Activated CD4-positive, alpha-beta T cell treated with anti-CD3 and anti-CD28 coated beads for 4 hours (primary cell): ENCODE measurements around the gene RGPD6.
"Not testable (repeated sequence)": the region's sequence is repeated elsewhere in the genome, so short reads cannot be mapped to it uniquely, and the experiment has no call there.

Source experiments
- DNase-seq, 2 donors: peaks; one replicate each; pipeline ENCODE4 v3.0.0-alpha.2; 2020

Gene RGPD6

GRCh38 chr2:110576763-110577416 is at the start of gene RGPD6:
TSS of gene RGPD6 (minus strand) at chr2:110577222. CDS start at chr2:110577024, 198 bp downstream.
- not testable (repeated sequence) for DNase-seq

GRCh38 chr2:110619326-110619939 is 42.4 kb upstream of the RGPD6 start:
- not testable (repeated sequence) for DNase-seq

DNA sequence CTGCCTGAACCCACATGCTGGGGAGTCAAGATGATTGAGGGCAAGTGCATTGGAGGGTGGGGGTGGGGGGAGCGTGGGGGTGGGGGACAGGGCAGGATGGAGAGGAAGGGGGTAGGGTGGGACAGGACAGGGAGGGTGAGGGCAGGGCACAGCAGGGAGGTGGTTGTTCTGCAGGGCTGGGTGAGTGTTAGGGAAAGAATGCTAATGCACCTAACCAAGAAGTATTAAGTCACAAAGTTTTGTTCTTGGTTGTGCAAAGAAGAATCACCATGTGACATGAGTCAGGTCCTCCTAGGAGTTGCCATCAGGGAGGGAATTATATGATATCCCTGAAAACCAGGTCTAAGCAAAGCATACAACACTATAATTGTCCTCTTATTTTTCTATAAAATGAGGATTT is 36.9 kb upstream of the RGPD6 start:
- not testable (repeated sequence) for DNase-seq

GRCh38 chr2:110610613-110611250 is 33.7 kb upstream of the RGPD6 start:
- peak; percentile 25 to 36 for DNase-seq

DNA sequence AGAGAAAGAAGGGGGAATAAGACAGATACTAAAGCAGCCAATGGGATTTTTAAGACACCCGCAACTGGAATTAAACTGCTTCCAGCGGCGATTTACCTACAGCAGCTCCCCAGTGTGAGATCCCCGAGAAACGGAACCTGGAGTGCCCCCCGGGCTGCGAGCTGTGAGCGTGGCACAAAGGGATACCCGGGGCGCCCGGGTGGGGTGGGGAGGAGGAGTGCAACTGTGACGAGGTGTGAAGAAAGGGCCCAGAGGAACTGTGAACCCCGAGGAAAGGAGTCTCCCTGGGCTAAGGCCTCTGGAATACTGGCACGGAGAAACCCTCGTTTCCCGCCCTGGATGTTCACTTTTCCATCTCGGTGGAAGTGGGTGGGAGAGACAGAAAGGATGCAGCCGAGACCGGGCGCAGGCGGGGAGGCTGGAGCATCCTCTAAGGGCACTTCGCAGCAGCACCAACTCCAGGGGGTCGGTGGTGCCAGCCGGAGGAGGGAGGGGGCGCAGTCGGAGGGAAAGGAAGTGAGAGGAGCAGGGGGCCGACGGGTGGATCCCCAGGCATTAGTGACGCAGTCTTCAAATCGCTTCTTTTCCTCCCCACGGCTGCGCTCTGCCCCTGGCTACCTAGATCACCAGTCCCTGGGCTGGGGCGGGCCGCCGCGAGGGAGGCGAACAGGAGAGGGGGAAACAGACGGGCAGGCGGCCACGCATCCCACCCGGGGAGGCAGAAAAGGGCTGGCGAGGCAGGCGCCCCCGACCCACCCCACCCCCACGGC is 33.0 kb upstream of the RGPD6 start:
- DNase-seq: not testable (repeated sequence)

DNA sequence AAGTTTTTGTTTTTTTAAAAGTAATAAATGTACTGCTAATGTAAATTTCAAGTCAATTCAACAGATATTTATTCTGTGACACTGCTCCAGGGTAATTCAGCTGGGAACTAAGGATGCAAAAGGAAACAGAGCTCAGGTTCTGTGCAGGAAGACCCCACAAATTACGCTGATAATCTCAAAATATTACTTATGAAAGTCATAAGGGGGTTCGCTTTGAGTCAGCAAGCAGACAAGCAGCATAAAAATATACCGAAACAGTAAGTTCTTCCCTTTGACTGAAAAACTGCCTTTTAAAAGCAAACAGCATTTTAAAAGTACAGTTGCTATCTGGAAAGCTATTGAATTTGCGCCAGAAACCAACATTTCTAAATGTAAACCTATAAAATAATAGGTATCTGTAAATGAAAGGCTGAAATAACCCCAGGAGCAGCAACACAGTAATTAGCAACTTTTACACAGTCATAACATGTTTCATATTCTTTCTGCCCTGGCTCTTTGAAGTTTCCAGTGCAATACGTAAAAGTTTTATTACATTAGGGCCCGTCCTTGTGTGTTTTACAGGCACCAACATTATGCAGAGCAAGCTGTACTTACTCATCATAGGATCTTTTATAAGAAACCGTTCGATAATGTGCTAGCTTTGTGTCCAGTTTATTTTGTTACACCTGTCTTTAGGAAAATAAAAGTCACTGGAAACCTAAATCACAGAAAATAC is 31.9 kb upstream of the RGPD6 start:
- DNase-seq: not testable (repeated sequence)

GRCh38 chr2:110605057-110605456 is 28.0 kb upstream of the RGPD6 start:
- not testable (repeated sequence) for DNase-seq

DNA sequence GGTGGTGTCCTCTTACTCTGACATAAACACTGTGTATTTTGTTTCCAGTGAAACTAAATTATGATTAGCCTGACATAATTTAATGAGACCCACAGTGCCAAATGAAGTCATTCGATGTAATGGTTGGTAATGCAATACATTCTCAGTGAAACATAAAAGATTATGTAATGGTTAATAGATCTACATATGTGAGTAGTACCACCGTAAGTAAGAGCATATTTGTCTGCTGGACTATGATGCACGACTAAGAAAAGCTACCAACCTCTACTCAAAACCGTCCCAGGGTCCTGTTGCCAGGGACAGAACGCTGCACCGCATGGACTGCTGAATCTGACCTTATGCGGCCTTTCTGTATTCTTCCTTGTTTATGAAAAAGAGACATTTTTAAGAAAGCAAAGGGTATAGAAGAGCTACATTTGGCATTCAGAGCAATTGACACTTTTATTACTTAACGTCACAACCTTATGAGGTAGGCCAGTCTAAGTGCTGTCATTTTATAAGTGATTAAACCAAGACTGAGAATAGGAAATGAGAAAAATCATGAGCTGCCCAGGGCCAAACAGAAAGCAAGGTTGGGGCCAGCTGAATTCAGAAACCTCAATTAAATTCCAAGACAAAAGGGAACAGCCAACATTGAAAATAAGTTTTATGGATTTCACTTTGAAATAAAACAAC is 27.0 kb upstream of the RGPD6 start:
- DNase-seq: not testable (repeated sequence)

- not testable (repeated sequence) for DNase-seq
Measured at GRCh38 chr2:110602139-110602538, 25.1 kb upstream of the RGPD6 start.

DNA sequence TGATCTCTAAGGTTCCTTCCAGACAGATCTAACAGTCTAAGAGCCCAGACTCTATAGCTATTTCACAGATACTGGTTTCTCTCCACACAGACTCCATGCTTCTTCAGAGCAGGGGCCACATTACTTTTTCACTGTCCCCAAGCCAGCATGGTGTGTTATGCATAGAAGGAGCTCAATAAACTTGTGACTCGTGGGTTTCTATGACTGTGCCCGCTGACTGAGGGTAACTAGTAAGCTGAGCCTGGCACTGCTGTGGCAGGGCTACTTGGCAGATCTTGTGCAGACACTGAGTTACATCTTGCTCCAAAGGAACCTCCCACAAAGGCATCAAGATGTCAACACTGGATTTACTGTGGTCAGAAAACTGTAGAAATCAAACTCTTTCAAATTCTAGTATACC is 15.0 kb upstream of the RGPD6 start:
- DNase-seq: not testable (repeated sequence)

GRCh38 chr2:110589677-110590330 is 12.8 kb upstream of the RGPD6 start:
- not testable (repeated sequence) for DNase-seq

DNA sequence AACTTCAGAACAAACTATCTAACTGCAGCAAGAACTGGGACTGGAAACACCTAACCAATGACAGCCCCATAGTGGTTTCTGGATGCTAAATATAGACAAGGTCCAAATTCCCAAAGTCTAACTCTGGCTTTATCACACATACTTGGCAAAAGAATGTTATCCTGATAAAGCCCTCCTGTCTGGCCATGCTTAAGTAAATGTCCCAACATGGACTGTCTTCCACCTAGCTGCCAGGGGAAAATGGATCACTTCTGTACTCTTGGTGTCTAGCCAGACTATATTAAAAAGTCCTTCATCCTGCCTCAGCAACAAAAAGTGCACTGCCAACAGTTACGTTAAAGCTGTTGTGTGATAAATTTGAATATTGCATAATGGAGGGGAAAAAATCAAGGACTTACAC is 11.5 kb upstream of the RGPD6 start:
- DNase-seq: not testable (repeated sequence)

DNA sequence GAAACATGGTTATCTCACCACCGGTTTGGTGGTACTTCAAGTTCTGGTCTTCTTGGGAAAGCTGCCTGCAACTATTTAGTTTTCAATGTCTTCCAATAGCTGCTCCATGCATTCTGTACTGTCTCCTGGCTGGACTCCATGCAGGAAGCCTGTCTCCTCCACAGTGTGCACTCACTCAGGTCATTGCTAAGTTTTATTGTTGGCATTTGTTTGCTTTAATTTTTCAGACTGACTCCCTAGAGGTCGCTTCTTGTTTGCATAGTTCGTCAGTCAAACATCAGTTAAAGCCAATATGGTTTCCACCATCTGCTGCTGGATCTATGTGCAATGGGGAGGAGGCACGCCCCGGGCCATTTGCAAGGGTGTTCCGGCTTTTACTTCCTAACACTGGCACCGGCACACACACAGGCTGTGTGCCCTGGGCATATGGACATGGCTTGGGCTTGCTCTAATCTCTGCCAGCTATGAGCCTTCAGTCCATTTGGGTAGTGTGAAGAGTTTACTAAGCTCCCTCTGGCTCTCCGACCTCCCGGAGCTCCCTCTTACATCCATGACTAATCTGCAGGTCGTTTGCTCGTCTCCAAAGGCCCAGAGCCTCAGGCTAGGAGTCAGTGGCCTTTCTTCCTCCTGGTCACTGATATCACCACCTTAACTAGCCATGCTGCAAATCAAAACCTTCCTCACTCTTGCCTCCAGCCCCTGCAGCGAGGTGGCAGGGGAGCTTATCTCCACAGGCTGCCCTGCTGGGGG is 2.4 kb upstream of the RGPD6 start:
- DNase-seq: not testable (repeated sequence)

GRCh38 chr2:110578429-110578828 is 1.4 kb upstream of the RGPD6 start:
- DNase-seq: not testable (repeated sequence)

DNA sequence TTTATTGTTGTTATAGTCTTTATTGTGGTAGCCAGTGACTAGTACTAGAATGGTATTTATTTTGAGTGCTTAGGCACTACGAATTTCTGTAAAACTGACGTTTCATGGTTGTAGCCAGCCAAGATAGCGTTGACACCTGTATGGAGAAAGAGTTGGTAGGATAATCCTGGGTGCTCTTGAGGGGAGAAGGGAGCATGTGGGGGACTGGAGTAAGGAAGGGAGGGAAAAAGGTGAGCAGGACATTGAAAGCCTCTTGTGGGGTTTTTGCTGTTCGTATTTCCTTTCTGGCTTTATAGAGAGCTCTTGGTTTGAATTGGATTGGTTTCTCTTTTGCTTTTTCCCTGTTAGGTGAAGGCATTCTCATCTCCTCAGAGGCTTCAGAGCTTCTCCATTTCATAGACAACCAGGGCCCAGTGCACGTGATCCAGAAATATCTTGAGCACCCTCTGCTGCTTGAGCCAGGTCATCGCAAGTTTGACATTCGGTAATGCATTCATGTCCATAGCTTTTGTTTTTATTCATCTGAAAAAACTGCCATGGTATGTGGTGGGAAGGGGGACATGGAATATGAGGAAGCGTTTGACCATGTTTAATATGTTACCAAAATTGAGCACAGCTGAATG is 77.2 kb downstream of the RGPD6 start:
- DNase-seq: not testable (repeated sequence)

DNA sequence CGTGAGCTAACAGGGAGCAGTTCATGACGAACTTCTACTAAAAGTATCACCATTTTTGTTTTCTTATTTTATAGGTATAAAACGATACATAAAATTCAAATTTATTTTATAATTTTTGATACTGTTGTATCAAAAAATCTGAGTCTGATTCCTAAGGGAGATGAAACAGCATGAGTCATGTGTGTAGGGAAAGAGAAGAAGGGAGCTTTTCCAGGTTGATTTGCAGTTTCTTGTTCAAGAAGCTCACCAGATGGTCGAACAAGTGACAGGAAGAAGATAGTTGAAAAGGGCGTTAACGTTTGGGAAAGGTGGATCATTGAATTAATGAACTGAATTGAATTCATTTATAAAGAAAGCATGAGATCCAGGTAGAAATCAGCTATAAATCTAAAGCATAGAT is 81.0 kb downstream of the RGPD6 start:
- DNase-seq: not testable (repeated sequence)

GRCh38 chr2:110494488-110494887 is 82.5 kb downstream of the RGPD6 start:
- not testable (repeated sequence) for DNase-seq

- DNase-seq: not testable (repeated sequence)
Measured at GRCh38 chr2:110488991-110489390, 88.0 kb downstream of the RGPD6 start.

GRCh38 chr2:110482697-110483096 is 94.3 kb downstream of the RGPD6 start:
- not testable (repeated sequence) for DNase-seq

DNA sequence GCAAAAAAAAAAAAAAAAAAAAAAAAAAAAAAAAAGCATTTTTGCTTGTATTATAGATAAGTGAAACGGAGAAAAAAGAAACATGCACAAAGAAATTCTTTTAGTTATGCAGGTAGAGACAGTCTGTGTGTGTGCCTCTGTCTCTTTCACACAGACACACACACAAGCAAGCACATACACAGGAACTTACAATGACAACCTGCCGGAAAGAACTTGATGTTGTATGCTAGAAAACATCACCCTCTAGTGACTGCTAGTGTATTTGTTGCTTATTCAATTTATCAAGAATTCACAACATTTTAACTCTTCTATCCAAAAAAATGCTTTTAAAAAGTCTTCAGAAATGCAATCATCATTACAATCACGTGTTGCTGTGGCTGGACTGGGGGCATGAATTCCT is 95.8 kb downstream of the RGPD6 start:
- DNase-seq: not testable (repeated sequence)
